HCT116 (cell line): Measurements from ENCODE around the gene NUP210. TPM values are rescaled to one million over a fixed set of nuclear protein-coding genes. Genes with fewer than 3 reads are reported as not detected.

ENCODE experiments used
- ATAC-seq: fragments of 200-7000 bp; cut with Tn5 transposase; 2 replicates; pipeline ENCODE4 v1.9.1; 2020; ENCODE audit warnings: mild to moderate bottlenecking, moderate library complexity
- BruUV-seq: library from RNA; stranded (reverse); fragments of 400-500 nt; replicated peaks from 2 replicates; lab custom pipeline; 2021; lab: Mats Ljungman, UMichigan
- CTCF ChIA-PET: fragments of 300-600 bp; sonication (Branson Sonifier 250); formaldehyde crosslinking; loops from one replicate; lab custom pipeline; 2021; ENCODE audit warnings: antibody characterized with exemption; lab: Charles Lee
- POLR2A ChIA-PET: fragments of 300-600, 350-600 bp; sonication (Branson Sonifier 250); formaldehyde crosslinking; loops from one replicate; lab custom pipeline; 2021; ENCODE audit warnings: antibody characterized with exemption; lab: Charles Lee
- RAD21 ChIA-PET, 2 experiments: fragments of 300-600 bp; sonication (Branson Sonifier 250); formaldehyde crosslinking; loops; one replicate each; lab custom pipeline; 2023; ENCODE audit warnings: low total read pairs in 2 of 2; ENCODE audit not compliant: uncharacterized antibody in 2 of 2, unreplicated experiment in 2 of 2, low non-redundant PET in 1 of 2; lab: Charles Lee
- DNase-seq: peaks from one replicate; pipeline ENCODE4 v3.0.0-alpha.2; 2010; ENCODE audit warnings: low read depth, low spot score
- H2AFZ ChIP-seq: fragments of 200-600 bp; shearing (Covaris generic), sonication (generic); 2 replicates; pipeline ENCODE4 v1.6.1; 2017; ENCODE audit warnings: low read depth, mixed run types, mixed read lengths, antibody characterized with exemption, low read length; ENCODE audit not compliant: poor library complexity, severe bottlenecking
- H3K27ac ChIP-seq: 2 replicates; pipeline ENCODE4 v1.5.1; 2012; ENCODE audit warnings: low read depth, low read length
- H3K27me3 ChIP-seq: fragments of 200-600 bp; sonication (generic); 2 replicates; pipeline ENCODE4 v1.6.1; 2016; ENCODE audit warnings: mixed run types, low read length, mixed read lengths; ENCODE audit not compliant: insufficient read depth
- H3K36me3 ChIP-seq, 2 experiments: fragments of 200-500 bp in 1 of 2; fragments of 200-600 bp in 1 of 2; sonication (Bioruptor generic) in 1 of 2; sonication (generic) in 1 of 2; 2 replicates each; pipeline versions ENCODE4 v1.5.1 to v1.6.1; 2014 to 2016; ENCODE audit warnings: low read length in 2 of 2, inconsistent platforms in 1 of 2, mixed read lengths in 1 of 2, mixed run types in 1 of 2; ENCODE audit not compliant: insufficient read depth in 2 of 2, control insufficient read depth in 1 of 2
- H3K4me1 ChIP-seq, 2 experiments: fragments of 200-600 bp in 1 of 2; sonication (generic) in 1 of 2; 2 replicates each; pipeline versions ENCODE4 v1.5.1 to v1.6.1; 2012 to 2017; ENCODE audit warnings: low read length in 2 of 2, inconsistent platforms in 1 of 2, mild to moderate bottlenecking in 1 of 2, mixed read lengths in 1 of 2, mixed run types in 1 of 2, moderate library complexity in 1 of 2; ENCODE audit not compliant: insufficient read depth in 2 of 2, control insufficient read depth in 1 of 2
- H3K4me2 ChIP-seq: fragments of 200-600 bp; sonication (generic); 2 replicates; pipeline ENCODE4 v1.6.1; 2017; ENCODE audit warnings: mixed run types, low read length, mixed read lengths
- H3K4me3 ChIP-seq, 2 experiments: fragments of 200-600 bp in 1 of 2; sonication (generic) in 1 of 2; replicated peaks in 1 of 2; 2 replicates each; pipeline ENCODE4 v1.5.1; 2011 to 2016; ENCODE audit warnings: low read length in 2 of 2, control low read depth in 1 of 2, low read depth in 1 of 2, mild to moderate bottlenecking in 1 of 2, mixed read lengths in 1 of 2, mixed run types in 1 of 2
- H3K79me2 ChIP-seq: fragments of 200-600 bp; sonication (generic); 2 replicates; pipeline ENCODE4 v1.6.1; 2017; ENCODE audit warnings: mild to moderate bottlenecking, mixed run types, low read length, moderate library complexity, mixed read lengths; ENCODE audit not compliant: insufficient read depth
- H3K9ac ChIP-seq: fragments of 200-600 bp; sonication (generic); 2 replicates; pipeline ENCODE4 v1.6.1; 2016; ENCODE audit warnings: low read length, mixed read lengths
- H3K9me2 ChIP-seq: fragments of 200-600 bp; sonication (generic), shearing (Covaris generic); 2 replicates; pipeline ENCODE4 v1.6.1; 2017; ENCODE audit warnings: mixed run types, mild to moderate bottlenecking, moderate library complexity; ENCODE audit not compliant: insufficient read depth
- H3K9me3 ChIP-seq, 2 experiments: fragments of 200-500 bp in 1 of 2; fragments of 200-600 bp in 1 of 2; sonication (Bioruptor generic) in 1 of 2; sonication (generic) in 1 of 2; 2 replicates each; pipeline ENCODE4 v1.6.1; 2014 to 2017; ENCODE audit warnings: low read length in 2 of 2, mixed read lengths in 2 of 2, inconsistent platforms in 1 of 2, low read depth in 1 of 2, mild to moderate bottlenecking in 1 of 2, mixed run types in 1 of 2, moderate library complexity in 1 of 2; ENCODE audit not compliant: control insufficient read depth in 1 of 2, insufficient read depth in 1 of 2
- H4K20me1 ChIP-seq: fragments of 200-600 bp; sonication (generic), shearing (Covaris generic); 2 replicates; pipeline ENCODE4 v1.6.1; 2017; ENCODE audit warnings: mixed run types, mild to moderate bottlenecking, moderate library complexity; ENCODE audit not compliant: insufficient read depth
- CEBPB ChIP-seq: IDR thresholded peaks from 2 replicates; pipeline ENCODE4 v1.6.1; 2012; ENCODE audit warnings: low read depth
- ELF1 ChIP-seq: IDR thresholded peaks from 2 replicates; pipeline ENCODE4 v1.6.1; 2012; ENCODE audit warnings: low read depth, borderline replicate concordance
- JUND ChIP-seq: IDR thresholded peaks from 2 replicates; pipeline ENCODE4 v1.6.1; 2012
- POLR2A ChIP-seq: IDR thresholded peaks from 2 replicates; pipeline ENCODE4 v1.7.0; 2011; ENCODE audit warnings: borderline replicate concordance; ENCODE audit not compliant: insufficient read depth, insufficient read length; ENCODE audit errors: extremely low read depth
- SIN3A ChIP-seq: IDR thresholded peaks from 2 replicates; pipeline ENCODE4 v1.6.1; 2012; ENCODE audit warnings: low read depth
- TCF7L2 ChIP-seq: IDR thresholded peaks from 2 replicates; pipeline ENCODE4 v1.7.0; 2011; ENCODE audit warnings: borderline replicate concordance, inconsistent platforms; ENCODE audit not compliant: insufficient read depth, insufficient read length; ENCODE audit errors: extremely low read depth
- ZFX ChIP-seq: fragments of 450-650 bp; IDR thresholded peaks from 2 replicates; pipeline ENCODE4 v1.6.1; 2017
- intact Hi-C: fragments of 100-400 bp; cut with micrococcal nuclease; formaldehyde crosslinking; loops from 2 replicates; pipeline ENCODE4 v1.10.0; 2022
- total RNA-seq: library from RNA; stranded (reverse); gene quantifications from one replicate; pipeline ENCODE4 v1.2.1, GENCODE V29; 2021; ENCODE audit not compliant: unreplicated experiment
- TF ChIP-seq, protein P1 (sequence below): IDR thresholded peaks from 2 replicates; pipeline ENCODE4 v1.6.1; 2012
- TF ChIP-seq, protein P2 (sequence below), 3 experiments: fragments of 200-600 bp in 1 of 3; sonication (generic) in 1 of 3; IDR thresholded peaks in 2 of 3; conservative IDR thresholded peaks in 1 of 3; 2 replicates each; pipeline ENCODE4 v1.5.1; 2012 to 2017; ENCODE audit warnings: low read depth in 2 of 3, low read length in 2 of 3, antibody characterized with exemption in 1 of 3, borderline replicate concordance in 1 of 3, control low read depth in 1 of 3, mild to moderate bottlenecking in 1 of 3, mixed read lengths in 1 of 3, mixed run types in 1 of 3, moderate library complexity in 1 of 3; ENCODE audit not compliant: insufficient read depth in 1 of 3

The NUP210 gene
- total RNA-seq, 1 experiment from 2014 or later: 74.9 TPM

DNA sequence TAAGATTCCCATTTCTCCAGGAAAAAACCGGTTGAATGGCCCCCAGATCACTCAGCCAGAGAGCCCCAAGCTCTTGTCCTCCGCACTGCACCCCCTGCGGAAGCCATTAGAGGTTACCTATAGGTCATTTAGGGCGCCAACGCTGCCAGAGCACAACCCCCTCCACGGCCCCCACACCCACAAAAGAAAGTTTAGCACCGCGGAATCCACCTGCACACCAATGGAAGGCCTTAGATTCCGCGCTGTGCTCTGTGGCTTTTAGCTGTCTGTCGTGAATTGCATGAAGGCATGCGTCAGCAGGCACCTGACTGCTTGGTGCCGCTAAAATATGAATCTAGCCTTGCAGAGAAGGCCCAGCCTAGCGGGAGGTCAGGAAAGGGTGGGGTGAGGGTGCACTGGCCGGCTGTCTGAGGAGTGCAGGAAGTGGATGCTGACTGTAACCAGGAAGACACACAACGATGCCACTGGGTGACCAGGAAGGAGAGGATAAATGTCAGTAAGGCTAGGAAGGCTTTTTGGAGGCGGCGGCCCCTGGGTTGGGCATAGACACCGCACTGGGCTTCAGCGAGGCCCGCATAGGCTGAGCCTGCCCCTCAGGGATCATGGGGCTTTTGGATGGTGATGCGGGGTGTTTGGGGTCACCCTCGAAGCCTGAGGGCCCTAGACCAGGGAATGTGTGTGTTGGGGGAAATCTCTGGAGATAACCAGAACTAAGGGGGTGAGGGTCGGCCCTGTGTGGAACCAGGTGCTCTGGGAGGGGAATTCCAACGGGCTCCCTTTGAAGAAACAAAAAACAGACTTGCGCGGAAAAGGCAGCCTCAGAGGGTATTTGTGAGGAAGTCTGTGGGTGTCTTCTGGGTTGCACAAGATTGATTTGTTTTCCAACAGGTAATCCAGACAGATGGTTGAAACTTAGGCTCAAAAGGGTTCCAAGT, 976 bp upstream of the NUP210 start:
- no peaks in the 10 kb centered on the region for H3K9me2 ChIP-seq
- H3K79me2 ChIP-seq: peaks cover 36% of the 10 kb centered on the region
- H3K36me3 ChIP-seq: peaks cover 2 to 9% of the 10 kb centered on the region in 2 experiments; a peak in 1 of 4 replicates
- TF ChIP-seq ZFX: no peak
- TF ChIP-seq CEBPB: no peak
- TF ChIP-seq ELF1: no peak
- TF ChIP-seq TCF7L2: no peak
- TF ChIP-seq POLR2A: no peak
- TF ChIP-seq, all 23 proteins: peak for 0
- ATAC-seq (no peak), DNase-seq (no peak)
- Histone ChIP-seq H2AFZ (peak overlapping the region; percentile 54), H3K4me1 (peaks cover 10 to 44% of the 10 kb centered on the region in 2 experiments), H3K9ac (peak overlapping the region; percentile 79), H3K9me3 (no peaks in the 10 kb centered on the region), H3K27me3 (no peaks in the 10 kb centered on the region), H4K20me1 (peaks cover 9% of the 10 kb centered on the region; the same call in 1 of the 2 replicates), H3K27ac (peak overlapping the region; percentile 86; the same call in 1 of the 2 replicates), H3K4me3 (peak overlapping the region; percentile 40 to 67), H3K4me2 (peak overlapping the region; percentile 93)
- RAD21 ChIA-PET: no interaction called here
- CTCF ChIA-PET: no interaction called here
- POLR2A ChIA-PET: no interaction called here
- intact Hi-C loops: no loop called here
- no TSS peak for BruUV-seq

DNA sequence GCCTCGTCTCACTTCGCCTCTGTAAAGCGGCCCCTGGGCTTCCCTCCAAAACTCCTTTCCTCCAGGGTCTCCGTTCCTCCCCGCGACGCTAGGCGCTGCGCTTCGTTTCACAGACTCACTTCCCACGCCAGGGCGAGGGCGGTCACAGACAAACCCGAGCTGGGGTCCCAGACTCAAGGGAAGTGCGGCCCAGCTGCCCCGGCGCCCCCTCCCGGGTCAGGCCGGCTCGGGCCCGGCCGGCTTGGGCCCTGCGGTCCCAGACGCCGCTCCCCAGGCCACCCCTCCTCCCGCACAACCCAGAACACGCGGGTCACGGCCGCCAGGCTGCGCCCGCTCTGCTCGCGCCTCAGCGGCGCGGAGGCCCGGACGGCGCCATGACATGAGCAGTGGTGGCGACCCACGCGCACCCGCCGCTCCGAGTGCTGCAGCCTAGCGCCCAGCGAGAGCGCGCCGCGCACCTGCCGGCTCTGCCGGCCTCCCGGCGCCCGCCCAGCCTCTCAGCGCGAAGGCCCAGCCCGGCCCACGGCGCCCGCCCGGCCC, 547 bp downstream of the NUP210 start:
- H3K9me3 ChIP-seq: no peaks in the 10 kb centered on the region
- intact Hi-C loops: no loop called here
- H3K4me2 ChIP-seq: peak overlapping the region; percentile 93
- H4K20me1 ChIP-seq: peaks cover 15% of the 10 kb centered on the region; the same call in 1 of the 2 replicates
- peak; percentile 65 for ATAC-seq
- no peak overlapping the region for H2AFZ ChIP-seq
- H3K79me2 ChIP-seq: peaks cover 52% of the 10 kb centered on the region
- no peaks in the 10 kb centered on the region for H3K9me2 ChIP-seq
- H3K27me3 ChIP-seq: no peaks in the 10 kb centered on the region
- H3K36me3 ChIP-seq: peaks cover 2 to 10% of the 10 kb centered on the region in 2 experiments; a peak in 1 of 4 replicates
- ChIA-PET RAD21 (no interaction called here), POLR2A (no interaction called here), CTCF (no interaction called here)
- BruUV-seq: no TSS peak
- TF ChIP-seq JUND (no peak), CEBPB (no peak), SIN3A (no peak), ZFX (peak; percentile 98)
- TF ChIP-seq, protein P1, sequence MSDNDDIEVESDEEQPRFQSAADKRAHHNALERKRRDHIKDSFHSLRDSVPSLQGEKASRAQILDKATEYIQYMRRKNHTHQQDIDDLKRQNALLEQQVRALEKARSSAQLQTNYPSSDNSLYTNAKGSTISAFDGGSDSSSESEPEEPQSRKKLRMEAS: peak; percentile 30; the same call in 1 of the 2 replicates
- TF ChIP-seq, protein P2, sequence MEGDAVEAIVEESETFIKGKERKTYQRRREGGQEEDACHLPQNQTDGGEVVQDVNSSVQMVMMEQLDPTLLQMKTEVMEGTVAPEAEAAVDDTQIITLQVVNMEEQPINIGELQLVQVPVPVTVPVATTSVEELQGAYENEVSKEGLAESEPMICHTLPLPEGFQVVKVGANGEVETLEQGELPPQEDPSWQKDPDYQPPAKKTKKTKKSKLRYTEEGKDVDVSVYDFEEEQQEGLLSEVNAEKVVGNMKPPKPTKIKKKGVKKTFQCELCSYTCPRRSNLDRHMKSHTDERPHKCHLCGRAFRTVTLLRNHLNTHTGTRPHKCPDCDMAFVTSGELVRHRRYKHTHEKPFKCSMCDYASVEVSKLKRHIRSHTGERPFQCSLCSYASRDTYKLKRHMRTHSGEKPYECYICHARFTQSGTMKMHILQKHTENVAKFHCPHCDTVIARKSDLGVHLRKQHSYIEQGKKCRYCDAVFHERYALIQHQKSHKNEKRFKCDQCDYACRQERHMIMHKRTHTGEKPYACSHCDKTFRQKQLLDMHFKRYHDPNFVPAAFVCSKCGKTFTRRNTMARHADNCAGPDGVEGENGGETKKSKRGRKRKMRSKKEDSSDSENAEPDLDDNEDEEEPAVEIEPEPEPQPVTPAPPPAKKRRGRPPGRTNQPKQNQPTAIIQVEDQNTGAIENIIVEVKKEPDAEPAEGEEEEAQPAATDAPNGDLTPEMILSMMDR (IDR thresholded peaks at IDR 0.05 in 2 of 3, conservative IDR thresholded peaks at IDR 0.05 in 1 of 3; ENCODE audit: borderline replicate concordance in 1 of 3, insufficient read depth in 1 of 3, low read depth in 2 of 3, low read length in 2 of 3): 0 out of 6 replicates have a peak, but pooled peaks of 2 of the 3 experiments have one; percentile 4 to 5
- peak overlapping the region; percentile 86 for H3K27ac ChIP-seq
- H3K9ac ChIP-seq: peak overlapping the region; percentile 79
- peaks cover 21 to 59% of the 10 kb centered on the region in 2 experiments for H3K4me1 ChIP-seq
- H3K4me3 ChIP-seq: peak overlapping the region; percentile 67
- no peak for DNase-seq
